Mammary epithelial cell (primary cell): ENCODE measurements around the gene PRKCQ.

Experiments used
- CTCF ChIP-seq, 2 donors: IDR thresholded peaks in 1 of 2; conservative IDR thresholded peaks in 1 of 2; 2 replicates each; pipeline ENCODE4 v1.5.1; 2011 to 2012; ENCODE audit warnings: inconsistent platforms in 2 of 2, low read length in 2 of 2, mild to moderate bottlenecking in 2 of 2, control low read depth in 1 of 2, low read depth in 1 of 2; ENCODE audit not compliant: insufficient read depth in 1 of 2; ENCODE audit errors: extremely low read depth in 1 of 2
- EZH2 ChIP-seq: IDR thresholded peaks from 2 replicates; pipeline ENCODE4 v1.6.1; 2012; ENCODE audit warnings: low read length, inconsistent platforms, borderline replicate concordance

- TF ChIP-seq CTCF (conservative IDR thresholded peaks at IDR 0.05 in 1 of 2, IDR thresholded peaks at IDR 0.05 in 1 of 2; ENCODE audit: extremely low read depth in 1 of 2, insufficient read depth in 1 of 2, low read depth in 1 of 2, low read length in 2 of 2) (no peak), EZH2 (no peak)
These were observed 30.6 kb upstream of the PRKCQ start for GRCh38 chr10:6610647-6611046.
